BLaER1 (cell line): Measurements from ENCODE around the gene ERF.

Experiments
- H3K27ac ChIP-seq: shearing (Covaris generic); formaldehyde crosslinking; 2 replicates; pipeline ENCODE4 v1.8.1; 2022
- H3K27me3 ChIP-seq: shearing (Covaris generic); formaldehyde crosslinking; 2 replicates; pipeline ENCODE4 v1.8.1; 2022
- H3K36me3 ChIP-seq: shearing (Covaris generic); formaldehyde crosslinking; 2 replicates; pipeline ENCODE4 v1.8.1; 2022
- H3K4me1 ChIP-seq: shearing (Covaris generic); formaldehyde crosslinking; 2 replicates; pipeline ENCODE4 v1.8.1; 2022
- H3K4me2 ChIP-seq: shearing (Covaris generic); formaldehyde crosslinking; 2 replicates; pipeline ENCODE4 v1.8.1; 2022
- H3K4me3 ChIP-seq: shearing (Covaris generic); formaldehyde crosslinking; 2 replicates; pipeline ENCODE4 v1.8.1; 2022
- H3K9ac ChIP-seq: shearing (Covaris generic); formaldehyde crosslinking; 2 replicates; pipeline ENCODE4 v1.8.1; 2022
- H3K9me3 ChIP-seq: shearing (Covaris generic); formaldehyde crosslinking; 2 replicates; pipeline ENCODE4 v1.8.1; 2022
- H4K20me1 ChIP-seq: shearing (Covaris generic); formaldehyde crosslinking; 2 replicates; pipeline ENCODE4 v1.8.1; 2022
- Cebpa-rat ChIP-seq: shearing (Covaris generic); IDR thresholded peaks from 2 replicates; pipeline ENCODE4 v1.8.1; 2022

The ERF gene

DNA sequence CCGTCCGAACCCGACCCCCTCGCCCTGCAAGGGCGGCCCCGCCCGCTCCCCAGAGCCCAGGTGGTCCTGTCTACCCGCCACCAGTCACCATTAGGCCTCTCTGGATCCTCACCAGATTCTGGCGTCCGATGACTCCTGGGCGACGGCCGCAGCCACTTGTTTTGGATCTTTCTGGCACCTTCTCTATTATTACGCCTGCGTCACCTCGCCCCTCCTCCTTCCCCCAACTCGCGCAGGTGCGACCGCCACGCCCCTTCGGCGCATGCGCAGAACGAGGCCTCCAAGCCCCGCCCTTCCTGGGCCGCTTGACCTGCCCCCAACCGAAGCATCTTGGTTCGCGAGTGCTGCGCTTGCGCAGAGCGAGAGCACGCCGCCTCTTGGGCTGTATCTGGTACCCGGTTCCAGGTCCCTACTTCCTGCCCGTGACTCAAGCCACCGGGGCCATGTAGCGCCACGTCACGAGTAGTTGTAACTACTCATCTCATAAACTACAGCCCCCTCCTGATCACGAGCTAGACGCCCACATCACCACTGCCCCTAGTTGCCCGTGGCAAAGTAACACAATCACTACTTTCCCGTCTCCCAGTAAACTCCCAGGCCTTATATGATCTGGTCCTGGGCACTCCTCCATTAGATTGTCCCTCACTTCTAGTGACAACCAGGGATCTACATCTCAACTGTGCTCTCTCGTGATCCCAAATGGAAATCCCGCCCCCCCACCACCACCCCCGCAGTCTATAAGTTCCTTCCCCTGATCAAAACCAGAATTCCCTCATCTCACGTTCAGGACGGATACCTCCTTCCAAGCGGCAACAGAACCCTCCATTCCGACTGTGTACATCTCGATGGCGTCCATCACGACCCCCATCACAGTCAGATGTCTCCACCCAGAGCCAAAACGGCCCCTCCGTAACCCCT is 37.1 kb downstream of the ERF start, which contains the start of gene DEDD2:
DEDD2 (minus strand) TSS at position 158 of the 918 bp plus-strand sequence. CDS start 670 bp downstream, outside the sequence.
- Histone ChIP-seq H3K9me3 (no peaks in the 10 kb centered on the region), H3K27me3 (no peaks in the 10 kb centered on the region), H3K27ac (peak within 1 kb of the TSS; percentile 85), H3K4me2 (peak within 1 kb of the TSS; percentile 95), H3K4me1 (peaks cover 61% of the 10 kb centered on the region), H3K9ac (peak within 1 kb of the TSS; percentile 89), H3K36me3 (peaks cover 36% of the 10 kb centered on the region), H3K4me3 (peak within 1 kb of the TSS; percentile 93), H4K20me1 (peaks cover 68% of the 10 kb centered on the region)
- no peak for TF ChIP-seq Cebpa-rat

DNA sequence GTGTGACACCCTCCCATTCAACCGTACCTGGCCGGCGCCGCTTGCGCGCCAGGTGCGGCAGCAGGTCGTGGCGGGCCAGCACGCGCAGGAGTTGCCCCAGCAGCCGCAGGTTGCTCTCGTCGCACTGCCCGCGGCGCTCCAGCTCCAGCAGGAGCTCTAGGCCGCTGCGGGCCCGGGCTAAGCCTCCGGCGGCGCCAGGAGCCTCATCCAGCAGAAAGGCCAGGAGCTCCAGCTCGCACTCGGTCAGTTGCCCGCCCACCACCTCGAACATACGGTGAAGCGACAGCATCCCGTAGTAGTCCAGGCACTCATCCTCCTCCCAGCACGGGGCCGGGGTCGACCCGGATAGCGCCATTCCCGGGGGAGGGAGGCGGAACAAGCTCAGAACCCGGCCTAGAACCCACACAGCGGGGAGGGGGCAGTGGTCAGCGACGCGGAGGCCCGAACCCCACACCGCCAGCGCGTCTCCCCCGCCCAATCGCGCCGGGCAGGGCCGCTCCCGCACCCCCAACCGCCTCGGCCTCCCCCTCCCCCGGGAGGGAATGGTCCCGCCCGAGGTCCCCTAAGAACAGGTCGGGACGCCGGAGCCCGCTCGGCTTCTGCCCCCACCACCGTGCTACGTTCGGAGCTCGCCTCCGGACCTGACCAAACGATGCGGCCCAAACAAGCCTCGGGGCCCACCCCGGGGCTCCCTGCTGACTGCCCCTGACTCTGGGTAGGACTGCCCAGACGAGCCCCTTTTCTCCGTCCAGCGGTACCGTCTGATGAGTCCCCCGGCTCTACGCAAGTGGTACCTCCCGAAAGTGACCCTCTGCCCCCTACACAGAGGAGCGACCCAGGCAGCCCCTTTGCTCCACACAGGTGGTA is 38.0 kb downstream of the ERF start:
- Histone ChIP-seq H3K27ac (peak overlapping the region; percentile 85), H3K4me3 (peak overlapping the region; percentile 93), H3K9ac (peak overlapping the region; percentile 89), H3K36me3 (peaks cover 37% of the 10 kb centered on the region), H3K4me2 (peak overlapping the region; percentile 95), H3K27me3 (no peaks in the 10 kb centered on the region), H3K4me1 (peaks cover 65% of the 10 kb centered on the region), H3K9me3 (no peaks in the 10 kb centered on the region), H4K20me1 (peaks cover 68% of the 10 kb centered on the region)
- TF ChIP-seq Cebpa-rat = no peak

- Histone ChIP-seq H3K27me3 (no peaks in the 10 kb centered on the region), H3K9me3 (no peaks in the 10 kb centered on the region), H3K36me3 (peaks cover 53% of the 10 kb centered on the region), H3K4me2 (peak overlapping the region; percentile 95), H3K4me1 (peaks cover 52% of the 10 kb centered on the region), H3K4me3 (no peak overlapping the region), H3K27ac (no peak overlapping the region), H3K9ac (peak overlapping the region; percentile 89; the same call in 1 of the 2 replicates), H4K20me1 (peaks cover 70% of the 10 kb centered on the region)
- TF ChIP-seq Cebpa-rat = no peak
Observed at GRCh38 chr19:42214810-42215485, 40.0 kb downstream of the ERF start.

- Histone ChIP-seq H3K4me2 (0 out of 2 replicates have a peak overlapping the region, but pooled peaks have one; percentile 6), H3K27ac (no peak overlapping the region), H3K36me3 (peaks cover 73% of the 10 kb centered on the region), H3K9ac (peak overlapping the region; percentile 3; the same call in 1 of the 2 replicates), H3K9me3 (no peaks in the 10 kb centered on the region), H3K27me3 (no peaks in the 10 kb centered on the region), H3K4me3 (no peak overlapping the region), H4K20me1 (peaks cover 89% of the 10 kb centered on the region), H3K4me1 (peaks cover 42% of the 10 kb centered on the region)
- no peak for TF ChIP-seq Cebpa-rat
Observed at GRCh38 chr19:42212886-42213285, 42.0 kb downstream of the ERF start.

GRCh38 chr19:42208612-42209011 is 46.3 kb downstream of the ERF start:
- no peaks in the 10 kb centered on the region for H3K9me3 ChIP-seq
- no peak for TF ChIP-seq Cebpa-rat
- no peak overlapping the region for H3K9ac ChIP-seq
- H3K27me3 ChIP-seq = no peaks in the 10 kb centered on the region
- H3K4me1 ChIP-seq = peaks cover 40% of the 10 kb centered on the region
- no peak overlapping the region for H3K27ac ChIP-seq
- H3K4me3 ChIP-seq = no peak overlapping the region
- H3K4me2 ChIP-seq = no peak overlapping the region
- peaks cover 92% of the 10 kb centered on the region for H4K20me1 ChIP-seq
- peaks cover 95% of the 10 kb centered on the region for H3K36me3 ChIP-seq

- Histone ChIP-seq H3K27ac (no peak overlapping the region), H4K20me1 (peaks cover 92% of the 10 kb centered on the region), H3K36me3 (peaks cover 95% of the 10 kb centered on the region), H3K9ac (no peak overlapping the region), H3K9me3 (no peaks in the 10 kb centered on the region), H3K4me2 (peak overlapping the region; percentile 61), H3K27me3 (no peaks in the 10 kb centered on the region), H3K4me1 (peaks cover 34% of the 10 kb centered on the region), H3K4me3 (no peak overlapping the region)
- no peak for TF ChIP-seq Cebpa-rat
Observed at GRCh38 chr19:42207767-42208271, 47.1 kb downstream of the ERF start.

DNA sequence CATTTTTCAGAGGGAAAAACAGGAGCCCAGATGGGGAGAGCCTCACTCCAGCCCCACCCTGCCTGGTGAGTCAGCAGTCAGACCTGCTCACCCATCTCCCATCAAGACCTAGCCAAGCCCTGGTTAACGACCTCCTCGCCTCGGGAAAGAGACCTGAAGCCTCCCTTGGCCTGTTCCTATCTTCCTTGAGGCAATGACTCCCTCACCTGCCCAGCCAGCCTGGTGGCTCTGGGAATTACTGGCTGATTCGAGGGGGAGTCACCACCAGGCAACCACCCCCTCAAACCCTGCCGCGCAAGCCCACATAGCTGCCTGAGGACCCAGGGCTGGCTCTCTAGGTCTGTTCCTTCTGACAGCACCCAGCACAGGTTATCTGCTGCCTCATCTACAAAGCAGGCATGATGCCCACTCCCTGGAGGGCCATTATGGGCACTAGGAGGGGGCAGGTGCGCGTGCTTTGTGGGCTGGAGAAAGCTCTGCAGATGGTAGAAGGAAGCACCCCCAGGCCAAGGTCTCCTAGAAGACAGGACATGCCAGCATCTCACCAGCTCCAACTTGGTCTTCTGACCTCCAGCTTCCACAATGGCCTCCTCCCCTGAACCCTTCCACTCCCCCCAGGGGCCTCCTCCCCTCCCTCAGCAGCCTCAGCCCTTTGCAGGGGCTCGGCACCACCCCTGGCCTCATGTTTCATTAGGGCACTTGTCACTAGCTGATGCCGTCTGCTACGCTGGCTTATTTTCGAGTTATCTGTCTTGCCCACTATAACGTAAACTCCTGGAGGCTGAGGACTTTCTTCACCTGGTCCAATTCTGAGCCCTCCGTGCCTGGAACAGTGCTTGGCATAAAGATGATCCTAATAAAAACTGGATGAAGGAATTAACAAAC is 47.8 kb downstream of the ERF start:
- no peak overlapping the region for H3K9ac ChIP-seq
- H4K20me1 ChIP-seq = peaks cover 92% of the 10 kb centered on the region
- TF ChIP-seq Cebpa-rat = no peak
- H3K9me3 ChIP-seq = no peaks in the 10 kb centered on the region
- H3K4me2 ChIP-seq = peak overlapping the region; percentile 61
- peaks cover 95% of the 10 kb centered on the region for H3K36me3 ChIP-seq
- peaks cover 36% of the 10 kb centered on the region for H3K4me1 ChIP-seq
- H3K27ac ChIP-seq = no peak overlapping the region; the same call in 1 of the 2 replicates
- H3K27me3 ChIP-seq = no peaks in the 10 kb centered on the region
- H3K4me3 ChIP-seq = no peak overlapping the region

DNA sequence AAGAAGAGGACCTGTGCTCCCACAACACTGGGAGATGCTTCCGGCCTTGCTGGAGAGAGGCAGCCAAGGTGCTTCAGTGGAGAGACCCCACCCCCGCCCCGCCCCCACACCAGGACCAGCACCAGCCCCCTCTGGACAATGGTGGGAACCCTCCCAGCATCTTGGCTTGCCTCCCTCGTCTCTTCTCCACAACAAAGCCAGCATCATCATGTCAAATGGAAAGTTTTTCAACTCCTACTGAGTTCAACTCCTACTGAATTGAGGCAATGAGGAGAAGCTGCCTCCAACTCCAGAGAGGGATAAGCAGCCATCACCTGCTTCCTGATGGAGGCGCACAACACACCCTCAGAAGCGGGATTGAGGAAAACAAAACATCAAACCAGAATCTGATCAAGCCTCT is 50.3 kb downstream of the ERF start:
- Histone ChIP-seq H3K9me3 (no peaks in the 10 kb centered on the region), H3K27ac (no peak overlapping the region), H3K4me2 (no peak overlapping the region), H3K36me3 (peaks cover 93% of the 10 kb centered on the region), H3K4me1 (peaks cover 61% of the 10 kb centered on the region), H3K9ac (no peak overlapping the region), H4K20me1 (peaks cover 96% of the 10 kb centered on the region), H3K4me3 (no peak overlapping the region), H3K27me3 (no peaks in the 10 kb centered on the region)
- no peak for TF ChIP-seq Cebpa-rat
